Measurements from ENCODE around the gene HNRNPM.

HNRNPM gene

GRCh38 chr19:8484331-8484894 is 39.6 kb downstream of the HNRNPM start:
- DNase-seq (ENCODE audit: extremely low read depth, low read depth): no peak
- no peak overlapping the region for H3K4me3 ChIP-seq (replicated peaks; ENCODE audit: low read depth, low read length)
- no peak for TF ChIP-seq CTCF (IDR thresholded peaks at IDR 0.05; ENCODE audit: low read depth, low read length, missing control alignments)

DNA sequence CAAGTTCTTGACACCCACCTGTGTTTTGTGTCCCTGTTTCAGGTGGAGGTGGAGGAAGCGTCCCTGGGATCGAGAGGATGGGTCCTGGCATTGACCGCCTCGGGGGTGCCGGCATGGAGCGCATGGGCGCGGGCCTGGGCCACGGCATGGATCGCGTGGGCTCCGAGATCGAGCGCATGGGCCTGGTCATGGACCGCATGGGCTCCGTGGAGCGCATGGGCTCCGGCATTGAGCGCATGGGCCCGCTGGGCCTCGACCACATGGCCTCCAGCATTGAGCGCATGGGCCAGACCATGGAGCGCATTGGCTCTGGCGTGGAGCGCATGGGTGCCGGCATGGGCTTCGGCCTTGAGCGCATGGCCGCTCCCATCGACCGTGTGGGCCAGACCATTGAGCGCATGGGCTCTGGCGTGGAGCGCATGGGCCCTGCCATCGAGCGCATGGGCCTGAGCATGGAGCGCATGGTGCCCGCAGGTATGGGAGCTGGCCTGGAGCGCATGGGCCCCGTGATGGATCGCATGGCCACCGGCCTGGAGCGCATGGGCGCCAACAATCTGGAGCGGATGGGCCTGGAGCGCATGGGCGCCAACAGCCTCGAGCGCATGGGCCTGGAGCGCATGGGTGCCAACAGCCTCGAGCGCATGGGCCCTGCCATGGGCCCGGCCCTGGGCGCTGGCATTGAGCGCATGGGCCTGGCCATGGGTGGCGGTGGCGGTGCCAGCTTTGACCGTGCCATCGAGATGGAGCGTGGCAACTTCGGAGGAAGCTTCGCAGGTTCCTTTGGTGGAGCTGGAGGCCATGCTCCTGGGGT is 41.0 kb downstream of the HNRNPM start:
- no peak for DNase-seq (ENCODE audit: extremely low read depth, low read depth)
- no peak for TF ChIP-seq CTCF (IDR thresholded peaks at IDR 0.05; ENCODE audit: low read depth, low read length, missing control alignments)
- no peak overlapping the region for H3K4me3 ChIP-seq (replicated peaks; ENCODE audit: low read depth, low read length)

GRCh38 chr19:8486661-8487136 is 41.9 kb downstream of the HNRNPM start:
- no peak for DNase-seq (ENCODE audit: extremely low read depth, low read depth)
- TF ChIP-seq CTCF (IDR thresholded peaks at IDR 0.05; ENCODE audit: low read depth, low read length, missing control alignments): no peak
- H3K4me3 ChIP-seq (replicated peaks; ENCODE audit: low read depth, low read length): no peak overlapping the region

DNA sequence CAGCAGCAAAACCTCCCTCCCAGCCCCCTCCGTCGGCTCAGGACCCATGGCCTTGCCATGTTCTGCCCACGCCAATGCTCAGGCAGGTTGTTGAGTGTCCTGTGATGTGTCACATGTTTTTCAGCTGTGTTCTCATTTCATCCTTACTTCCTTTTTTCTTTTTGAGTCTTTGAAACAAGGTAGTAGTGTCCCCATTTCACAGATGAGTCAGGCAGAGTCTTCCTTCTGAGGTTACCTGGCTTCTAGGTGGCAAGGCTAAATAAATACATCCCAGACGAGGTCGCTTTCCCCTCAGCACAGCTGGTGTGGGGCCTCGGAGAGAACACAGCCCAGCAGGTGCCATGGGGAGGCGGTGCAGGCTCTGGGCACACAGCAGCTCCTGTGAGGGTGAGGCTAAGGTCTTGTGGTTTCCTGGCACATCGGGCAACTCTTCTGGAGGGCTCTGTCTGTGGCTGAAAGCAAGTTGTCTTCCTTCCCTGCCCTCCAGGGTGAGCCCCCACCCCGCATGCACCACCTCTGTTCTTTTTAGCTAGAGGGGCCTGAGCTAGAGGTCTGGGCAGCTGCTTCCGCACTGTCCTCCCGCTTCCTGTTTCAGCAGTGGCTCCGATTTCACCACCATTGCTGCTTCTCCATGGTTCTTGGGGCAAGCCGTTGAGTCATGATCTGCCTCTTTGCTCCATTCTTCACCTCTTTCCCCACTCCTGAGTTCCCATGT is 42.5 kb downstream of the HNRNPM start:
- DNase-seq (ENCODE audit: extremely low read depth, low read depth): no peak
- no peak overlapping the region for H3K4me3 ChIP-seq (replicated peaks; ENCODE audit: low read depth, low read length)
- TF ChIP-seq CTCF (IDR thresholded peaks at IDR 0.05; ENCODE audit: low read depth, low read length, missing control alignments): no peak

GRCh38 chr19:8488365-8488764 is 43.6 kb downstream of the HNRNPM start:
- no peak for TF ChIP-seq CTCF (IDR thresholded peaks at IDR 0.05; ENCODE audit: low read depth, low read length, missing control alignments)
- no peak for DNase-seq (ENCODE audit: extremely low read depth, low read depth)
- no peak overlapping the region for H3K4me3 ChIP-seq (replicated peaks; ENCODE audit: low read depth, low read length)

GRCh38 chr19:8489561-8490394 is 45.0 kb downstream of the HNRNPM start:
- no peak for DNase-seq (ENCODE audit: extremely low read depth, low read depth)
- TF ChIP-seq CTCF (IDR thresholded peaks at IDR 0.05; ENCODE audit: low read depth, low read length, missing control alignments): no peak
- no peak overlapping the region for H3K4me3 ChIP-seq (replicated peaks; ENCODE audit: low read depth, low read length)
